Activated CD8-positive, alpha-beta memory T cell treated with anti-CD3 and anti-CD28 coated beads for 36 hours (primary cell): ENCODE measurements around the gene CYB5R4. TPM values are rescaled to one million over a fixed set of nuclear protein-coding genes. Genes with fewer than 3 reads are reported as not detected.
"Not testable (repeated sequence)": the region's sequence is repeated elsewhere in the genome, so short reads cannot be mapped to it uniquely, and the experiment has no call there.

Experiments
- CTCF ChIA-PET: fragments of 350-600 bp; sonication (Branson Sonifier 250); formaldehyde crosslinking; loops from one replicate; lab custom pipeline; 2021; ENCODE audit warnings: antibody characterized with exemption; lab: Charles Lee
- POLR2A ChIA-PET: fragments of 350-600 bp; sonication (Branson Sonifier 250); formaldehyde crosslinking; loops from one replicate; lab custom pipeline; 2021; ENCODE audit warnings: antibody characterized with exemption; lab: Charles Lee
- total RNA-seq, 2 experiments: library from RNA; stranded (reverse); gene quantifications; one replicate each; pipeline ENCODE4 v1.2.3, GENCODE V29; 2021

Gene CYB5R4
- total RNA-seq, 2 experiments from 2014 or later, result 30.3 to 30.7 TPM

DNA sequence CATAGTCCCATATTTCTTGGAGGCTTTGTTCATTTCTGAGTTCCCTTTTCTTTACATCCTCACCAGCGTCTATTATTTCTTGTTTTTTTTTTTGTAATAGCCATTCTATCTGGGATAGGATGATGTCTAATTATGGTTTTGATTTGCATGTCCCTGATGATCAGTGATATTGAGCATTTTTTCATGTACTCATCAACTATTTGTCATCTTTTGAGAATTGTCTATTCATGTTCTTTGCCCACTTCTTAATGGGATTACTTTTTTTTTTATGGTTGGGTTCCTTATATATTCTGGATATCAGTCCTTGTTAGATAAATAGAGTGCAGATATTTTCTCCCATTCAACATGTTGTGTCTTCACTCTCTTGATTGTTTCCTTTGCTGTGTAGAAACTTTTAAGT lies 42.1 kb downstream of the CYB5R4 start:
- ChIA-PET POLR2A (no interaction called here), CTCF (no interaction called here)

DNA sequence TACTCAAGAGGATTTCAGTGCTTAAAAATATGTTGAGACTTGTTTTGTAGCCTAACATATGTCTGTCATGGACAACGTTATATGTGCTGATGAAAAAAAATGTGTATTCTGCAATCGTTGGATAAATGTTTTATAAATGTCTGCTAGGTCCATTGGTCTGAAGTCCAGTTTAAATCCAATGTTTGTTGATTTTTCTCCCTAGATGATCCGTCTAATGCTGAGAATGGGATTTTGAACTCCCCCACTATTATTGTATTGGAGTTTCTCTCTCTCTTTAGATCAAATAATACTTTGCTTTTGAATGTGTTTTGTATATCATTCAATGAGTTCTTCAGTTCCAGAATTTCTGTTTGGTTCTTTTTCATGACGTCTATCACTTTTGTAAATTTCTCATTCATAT lies 44.9 kb downstream of the CYB5R4 start:
- POLR2A ChIA-PET, result no interaction called here
- CTCF ChIA-PET, result no interaction called here

DNA sequence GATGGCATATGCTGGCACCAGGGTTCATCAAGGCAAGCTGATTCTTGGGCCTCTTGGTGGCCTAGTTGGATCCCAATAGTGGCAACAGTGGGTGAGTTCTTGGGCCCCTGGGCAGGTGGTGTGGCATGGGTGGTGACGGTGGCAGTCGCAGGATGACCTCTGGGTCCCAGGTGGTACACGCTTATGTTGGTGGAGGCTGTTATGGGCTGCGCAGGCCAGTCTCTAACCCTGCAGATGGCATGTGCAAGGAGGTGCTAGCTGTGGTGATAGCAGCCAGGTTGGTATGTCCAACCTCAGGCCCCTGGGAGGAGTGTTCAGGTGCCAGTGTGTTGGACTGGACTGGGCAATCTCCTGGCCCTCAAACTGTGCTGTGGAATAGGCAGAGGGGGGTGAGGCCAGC lies 46.2 kb downstream of the CYB5R4 start:
- ChIA-PET CTCF (no interaction called here), POLR2A (no interaction called here)

GRCh38 chr6:83907623-83908390 lies 48.3 kb downstream of the CYB5R4 start:
- POLR2A ChIA-PET, CTCF ChIA-PET: not testable (repeated sequence)

DNA sequence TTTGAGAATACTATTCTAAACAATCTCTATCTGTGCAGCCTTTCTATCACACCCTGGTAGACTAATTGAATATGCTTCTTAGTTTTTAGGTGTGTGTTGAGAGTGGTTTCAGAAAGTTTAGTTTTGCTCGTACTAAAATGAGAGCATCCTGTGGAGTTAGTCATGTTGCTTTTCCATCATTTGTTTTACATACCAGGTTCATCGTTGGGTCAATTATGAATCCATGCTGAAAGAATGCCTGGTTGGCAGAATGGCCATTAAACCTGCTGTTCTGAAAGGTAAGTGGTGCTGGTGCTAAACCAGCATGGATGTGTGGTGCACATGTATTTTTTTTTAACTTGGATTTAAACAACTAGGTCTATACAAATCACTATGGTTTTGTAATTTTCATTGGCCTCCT lies 49.3 kb downstream of the CYB5R4 start:
- ChIA-PET CTCF (no interaction called here), POLR2A (no interaction called here)

- ChIA-PET POLR2A (no interaction called here), CTCF (no interaction called here)
These were observed 51.8 kb downstream of the CYB5R4 start for GRCh38 chr6:83911278-83911677.

- CTCF ChIA-PET, result no interaction called here
- POLR2A ChIA-PET, result no interaction called here
These were observed 55.5 kb downstream of the CYB5R4 start for GRCh38 chr6:83914953-83915352.

DNA sequence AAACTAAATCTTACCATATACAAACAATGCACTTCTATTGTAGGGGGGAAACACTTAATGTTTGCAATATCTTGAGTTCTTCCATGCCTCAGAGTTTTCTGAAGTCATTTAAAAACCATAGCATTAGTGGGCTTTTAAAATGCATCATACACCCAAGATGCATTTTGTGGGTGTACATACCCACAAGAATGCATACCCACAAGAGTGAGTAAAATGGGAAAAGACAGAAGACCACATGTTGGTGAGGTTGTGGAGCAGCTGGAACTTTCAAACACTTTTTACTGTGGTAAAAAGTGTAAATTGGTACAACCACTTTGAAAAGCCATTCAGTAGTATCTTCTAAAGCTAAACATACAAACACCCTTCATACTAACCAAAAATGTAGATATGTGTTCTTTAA lies 57.5 kb downstream of the CYB5R4 start:
- ChIA-PET POLR2A (no interaction called here), CTCF (no interaction called here)

GRCh38 chr6:83920017-83920416 lies 60.5 kb downstream of the CYB5R4 start:
- ChIA-PET POLR2A (no interaction called here), CTCF (no interaction called here)

DNA sequence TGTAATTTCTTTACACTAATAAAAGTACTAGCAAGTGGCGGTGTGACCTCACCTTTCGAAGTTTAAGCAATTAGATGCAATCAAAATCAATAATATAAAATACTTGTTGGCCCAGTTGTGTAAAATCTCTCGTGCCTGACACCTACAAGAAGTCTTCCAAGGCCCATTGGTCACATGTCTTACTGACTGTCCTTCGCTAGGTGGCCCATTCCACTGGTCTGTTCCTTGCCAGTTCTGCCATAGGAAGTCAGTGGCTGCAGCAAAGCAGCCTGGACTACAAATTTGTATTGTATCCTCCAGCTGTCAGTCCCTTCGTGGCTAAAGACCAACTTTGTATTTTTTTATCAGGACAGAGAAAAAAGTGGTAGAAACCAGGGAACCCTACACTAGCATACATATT lies 61.8 kb downstream of the CYB5R4 start:
- CTCF ChIA-PET, result no interaction called here
- POLR2A ChIA-PET, result no interaction called here

DNA sequence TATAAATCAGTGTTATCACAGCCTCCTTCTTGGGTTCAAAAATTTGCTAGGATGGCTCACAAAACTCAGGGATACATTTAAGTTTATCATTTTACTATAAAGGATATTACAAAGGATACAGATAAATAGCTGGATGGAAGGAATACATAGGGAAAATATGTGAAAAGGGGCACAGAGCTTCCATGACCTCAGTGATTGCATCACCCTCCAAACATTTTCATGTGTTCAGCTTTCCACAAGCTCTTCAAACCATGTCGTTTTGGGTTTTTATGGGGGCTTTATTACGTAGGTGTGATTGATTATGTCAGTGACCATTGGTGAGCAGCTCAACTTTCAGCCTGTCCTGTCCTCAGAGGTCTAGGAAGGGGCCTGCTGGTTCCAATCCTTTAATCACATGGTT lies 68.0 kb downstream of the CYB5R4 start:
- POLR2A ChIA-PET, result no interaction called here

DNA sequence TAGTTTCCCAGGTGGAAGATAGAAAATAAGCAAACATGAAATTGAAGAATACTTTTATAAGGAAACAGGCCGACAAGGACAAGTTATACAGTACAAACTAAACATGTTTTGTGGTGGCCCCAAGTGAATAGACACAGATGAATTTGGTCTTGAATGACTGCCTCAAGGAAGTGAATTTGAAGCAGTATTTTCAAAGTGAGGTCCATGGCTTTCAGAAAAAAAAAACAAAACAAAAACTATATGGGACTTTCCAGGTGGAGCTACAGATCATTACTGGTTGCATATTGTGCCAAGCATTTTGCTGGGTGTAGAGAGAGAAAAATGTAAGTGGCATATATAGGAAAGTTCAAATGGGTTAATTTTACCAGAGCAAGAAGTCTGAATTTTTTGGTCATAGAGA lies 68.8 kb downstream of the CYB5R4 start:
- ChIA-PET POLR2A (no interaction called here), CTCF (no interaction called here)

More for the DNA sequence above, 68.0 kb downstream of the CYB5R4 start:
- CTCF ChIA-PET, result no interaction called here

DNA sequence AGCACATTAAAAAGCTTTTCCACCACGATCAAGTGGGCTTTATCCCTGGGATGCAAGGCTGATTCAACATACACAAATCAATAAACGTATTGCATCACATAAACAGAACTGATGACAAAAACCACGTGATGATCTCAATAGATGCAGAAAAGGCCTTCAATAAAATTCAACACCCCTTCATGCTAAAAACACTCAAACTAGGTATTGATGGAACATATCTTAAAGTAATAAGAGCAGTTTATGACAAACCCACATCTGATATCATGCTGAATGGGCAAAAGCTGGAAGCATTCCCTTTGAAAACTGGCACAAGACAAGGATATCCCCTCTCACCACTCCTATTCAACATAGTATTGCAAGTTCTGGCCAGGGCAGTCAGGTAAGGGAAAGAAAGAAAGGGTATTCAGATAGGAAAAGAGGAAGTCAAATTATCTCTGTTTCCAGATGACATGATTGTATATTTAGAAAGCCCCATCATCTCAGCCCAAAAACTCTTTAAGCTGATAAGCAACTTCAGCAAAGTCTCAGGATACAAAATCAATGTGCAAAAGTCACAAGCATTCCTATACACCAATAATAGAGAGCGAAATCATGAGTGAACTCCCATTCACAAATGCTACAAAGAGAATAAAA lies 86.8 kb downstream of the CYB5R4 start:
- CTCF ChIA-PET, POLR2A ChIA-PET: not testable (repeated sequence)

GRCh38 chr6:83947983-83948382 lies 88.5 kb downstream of the CYB5R4 start:
- POLR2A ChIA-PET, CTCF ChIA-PET: not testable (repeated sequence)

GRCh38 chr6:83948851-83949250 lies 89.4 kb downstream of the CYB5R4 start:
- POLR2A ChIA-PET, result no interaction called here
- CTCF ChIA-PET, result no interaction called here

DNA sequence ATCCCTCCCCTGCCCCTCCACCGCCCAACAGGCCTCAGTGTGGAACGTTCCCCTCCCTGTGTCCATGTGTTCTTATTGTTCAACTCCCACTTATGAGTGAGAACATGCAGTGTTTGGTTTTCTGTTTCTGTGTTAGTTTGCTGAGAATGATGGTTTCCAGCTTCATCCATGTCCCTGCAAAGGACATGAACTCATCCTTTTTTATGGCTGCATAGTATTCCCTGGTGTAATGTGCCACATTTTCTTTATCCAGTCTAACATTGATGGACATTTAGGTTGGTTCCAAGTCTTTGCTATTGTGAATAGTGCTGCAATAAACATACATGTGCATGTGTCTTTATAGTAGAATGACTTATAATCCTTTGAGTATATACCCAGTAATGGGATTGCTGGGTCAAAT lies 91.9 kb downstream of the CYB5R4 start:
- CTCF ChIA-PET, POLR2A ChIA-PET: not testable (repeated sequence)

DNA sequence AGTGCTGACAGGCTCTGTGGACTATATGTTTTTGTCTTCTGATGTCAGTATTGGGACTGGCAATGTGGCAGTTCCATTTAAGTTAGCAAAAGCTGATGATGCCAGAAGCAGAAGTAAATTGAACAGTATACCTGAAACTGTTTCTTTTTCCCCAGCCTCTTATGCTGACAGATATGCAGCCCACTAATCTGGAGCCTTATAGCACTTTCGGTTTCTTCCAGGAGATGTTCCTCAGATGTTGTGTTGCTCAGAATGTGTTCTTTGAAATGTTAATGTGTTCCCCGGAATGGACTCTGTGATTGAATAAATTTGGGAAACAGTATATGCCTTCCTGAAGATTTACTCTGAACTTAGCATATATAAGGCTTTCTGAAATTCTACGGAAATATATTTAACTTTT lies 93.3 kb downstream of the CYB5R4 start:
- CTCF ChIA-PET, result no interaction called here
- POLR2A ChIA-PET, result no interaction called here

DNA sequence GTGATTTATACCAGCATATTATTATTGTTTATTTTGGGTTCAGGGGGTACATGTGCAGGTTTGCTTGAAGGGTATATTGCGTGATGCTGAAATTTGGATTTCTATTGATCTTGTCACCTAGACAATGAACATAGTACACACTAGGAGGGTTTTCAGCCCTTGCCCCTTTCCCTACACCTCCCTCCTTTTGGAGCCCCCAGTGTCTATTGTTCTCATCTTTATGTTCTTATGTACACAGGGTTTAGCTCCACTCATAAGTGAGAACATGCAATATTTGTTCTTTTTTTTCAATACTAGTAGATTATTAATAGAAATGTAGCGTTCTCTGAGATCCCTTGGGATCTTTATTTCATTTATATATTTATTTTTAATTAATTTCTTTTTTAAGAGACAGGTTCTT lies 94.9 kb downstream of the CYB5R4 start:
- CTCF ChIA-PET, result no interaction called here
- POLR2A ChIA-PET, result no interaction called here

DNA sequence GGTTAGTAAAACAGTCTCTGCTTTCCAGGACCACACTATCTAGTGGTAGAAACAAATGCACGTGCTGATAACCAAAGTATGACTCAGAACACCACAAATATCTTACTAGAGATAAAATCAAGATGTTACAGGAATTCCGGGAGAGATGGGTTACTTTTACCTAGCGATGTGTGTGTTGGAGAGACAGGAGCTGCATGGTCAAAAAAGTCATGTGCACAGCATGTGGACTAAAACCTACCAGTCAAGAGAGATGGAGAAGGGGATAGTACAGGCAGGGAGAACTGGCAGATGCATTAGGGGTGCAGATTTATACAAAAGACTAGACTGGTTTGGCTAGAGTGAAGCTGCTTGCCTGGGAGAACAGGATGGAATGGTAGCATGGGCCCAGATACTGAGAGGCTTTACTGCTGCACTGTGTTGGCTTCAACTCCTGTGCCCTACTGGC lies 98.8 kb downstream of the CYB5R4 start:
- CTCF ChIA-PET, result no interaction called here
- POLR2A ChIA-PET, result no interaction called here

GRCh38 chr6:83960664-83961063 lies 101.2 kb downstream of the CYB5R4 start:
- POLR2A ChIA-PET, result no interaction called here
- CTCF ChIA-PET, result no interaction called here

- ChIA-PET CTCF (no interaction called here), POLR2A (no interaction called here)
These were observed 103.1 kb downstream of the CYB5R4 start for GRCh38 chr6:83962582-83962981.
